ENCODE data around the gene STX10.
"Not testable (repeated sequence)": the region's sequence is repeated elsewhere in the genome, so short reads cannot be mapped to it uniquely, and the experiment has no call there.

Gene STX10

DNA sequence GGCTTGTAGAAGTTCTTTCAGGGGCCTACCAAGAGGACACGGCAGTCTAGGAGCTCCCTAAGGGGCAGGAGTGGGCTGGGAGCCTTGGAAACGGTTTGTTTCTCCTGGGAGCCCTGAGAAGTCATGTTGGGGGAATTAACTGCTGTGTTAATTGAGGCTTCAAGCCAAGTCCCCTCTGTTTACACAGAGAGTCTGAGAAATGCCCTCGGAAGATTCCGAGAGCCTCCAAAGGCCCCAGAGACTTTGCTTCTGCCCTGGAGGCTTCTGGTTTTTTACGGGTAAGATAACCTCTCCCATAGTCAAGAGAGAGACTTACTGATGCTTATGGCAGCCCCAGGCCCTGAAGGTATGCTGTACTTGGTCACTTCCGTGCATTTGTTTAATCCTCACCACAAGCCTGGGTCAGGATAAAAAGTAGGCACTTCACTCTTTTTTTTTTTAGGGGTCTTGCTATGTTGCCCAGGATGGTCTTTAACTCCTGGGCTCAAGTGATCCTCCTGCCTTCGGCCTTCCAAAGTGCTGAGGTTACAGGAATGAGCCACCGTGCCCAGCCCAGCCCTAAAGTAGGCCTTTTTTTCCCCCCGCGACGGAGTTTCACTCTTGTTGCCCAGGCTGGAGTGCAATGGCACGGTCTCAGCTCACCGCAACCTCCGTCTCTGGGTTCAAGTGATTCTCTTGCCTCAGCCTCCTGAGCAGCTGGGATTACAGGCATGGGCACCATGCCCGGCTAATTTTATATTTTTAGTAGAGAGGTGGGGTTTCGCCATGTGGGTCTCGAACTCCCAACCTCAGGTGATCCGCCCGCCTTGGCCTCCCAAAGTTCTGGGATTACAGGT is 15.2 kb upstream of the STX10 start:
- DNase-seq (ENCODE audit: extremely low read depth in 1 of 2, low read depth in 1 of 2): no peak

- no peak for DNase-seq (ENCODE audit: extremely low read depth in 1 of 2, low read depth in 1 of 2)
Observed at GRCh38 chr19:13164343-13165161, 14.4 kb upstream of the STX10 start.

DNA sequence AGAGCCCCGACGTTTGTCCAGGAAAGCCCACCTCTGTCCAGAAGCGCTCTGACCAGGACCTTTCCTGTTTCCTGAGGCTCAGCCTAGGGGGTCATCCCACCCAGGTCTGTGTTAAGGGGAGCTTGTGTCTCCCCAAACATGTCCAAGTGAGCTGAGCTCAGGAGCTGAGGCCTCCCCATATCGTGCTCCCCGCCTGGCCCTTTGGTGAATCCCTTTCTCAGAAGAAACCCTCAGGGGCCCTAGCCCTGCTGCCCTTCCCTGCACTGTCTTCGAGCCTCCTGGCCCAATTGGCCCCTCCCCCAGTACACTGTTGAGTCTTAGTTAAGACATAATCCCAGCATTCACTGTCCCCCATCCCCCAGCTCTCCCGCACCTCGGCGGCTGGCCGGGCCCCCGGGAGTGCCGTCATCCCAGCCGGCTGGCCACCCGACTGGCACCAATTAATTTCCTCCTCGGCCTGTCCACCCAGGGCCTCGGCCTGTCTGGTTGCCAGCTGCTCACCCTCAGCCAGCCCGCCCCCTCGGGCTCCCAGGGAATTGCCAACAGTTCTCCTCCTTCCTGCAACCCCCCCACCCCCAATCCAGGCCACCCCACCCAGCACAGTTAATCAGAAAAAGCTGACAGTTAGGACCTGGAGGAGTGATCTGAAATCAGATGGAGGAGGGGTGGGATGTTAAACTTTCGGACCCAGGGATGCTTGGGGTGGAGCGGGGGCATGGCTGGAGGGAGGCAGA is 13.6 kb upstream of the STX10 start:
- DNase-seq (ENCODE audit: extremely low read depth in 1 of 2, low read depth in 1 of 2): no peak

DNA sequence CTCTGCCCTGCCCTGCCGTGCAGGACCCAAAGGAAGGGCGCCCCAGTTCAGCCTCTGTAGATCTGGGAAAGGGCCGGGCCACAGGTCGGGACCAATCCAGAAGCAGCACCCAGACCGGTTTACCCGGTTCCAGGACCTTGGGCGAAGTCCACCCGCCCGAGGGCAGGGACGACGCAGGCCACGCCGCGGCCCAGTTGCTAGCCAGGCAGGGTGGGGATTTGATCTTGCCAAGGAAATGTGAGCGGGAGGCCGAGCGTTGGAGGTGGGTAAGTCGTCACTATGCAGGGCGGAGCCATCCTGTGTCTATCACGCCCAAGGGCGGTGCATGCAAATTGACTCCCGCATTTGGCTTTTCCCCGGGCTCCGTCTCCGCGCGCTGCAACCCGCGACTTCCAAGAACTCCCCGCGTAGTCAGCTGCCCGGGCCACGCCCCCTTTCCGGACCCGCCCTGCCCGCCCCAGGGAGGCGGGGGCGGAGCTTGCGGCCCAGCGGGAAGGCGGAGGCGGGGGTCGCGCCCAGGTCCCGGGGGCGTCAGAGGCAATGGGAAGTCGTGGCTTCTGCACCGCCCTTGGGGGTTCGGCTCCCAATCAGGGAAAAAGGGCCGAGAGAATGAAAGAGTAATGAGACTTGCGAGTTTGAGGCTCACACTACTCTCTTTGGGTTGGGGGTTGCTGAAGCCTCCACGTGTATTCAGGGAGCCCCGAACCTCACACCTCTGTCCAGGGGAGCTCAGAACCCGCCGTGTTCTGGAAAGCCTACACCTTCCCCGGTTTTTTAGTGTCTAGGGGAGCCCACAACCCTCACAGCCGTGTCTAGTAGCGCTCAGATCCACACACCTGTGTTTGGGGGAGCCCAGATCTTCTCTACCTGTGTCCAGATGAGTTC is 12.8 kb upstream of the STX10 start:
- DNase-seq (ENCODE audit: extremely low read depth in 1 of 2, low read depth in 1 of 2): peak; percentile 60 to 78

DNA sequence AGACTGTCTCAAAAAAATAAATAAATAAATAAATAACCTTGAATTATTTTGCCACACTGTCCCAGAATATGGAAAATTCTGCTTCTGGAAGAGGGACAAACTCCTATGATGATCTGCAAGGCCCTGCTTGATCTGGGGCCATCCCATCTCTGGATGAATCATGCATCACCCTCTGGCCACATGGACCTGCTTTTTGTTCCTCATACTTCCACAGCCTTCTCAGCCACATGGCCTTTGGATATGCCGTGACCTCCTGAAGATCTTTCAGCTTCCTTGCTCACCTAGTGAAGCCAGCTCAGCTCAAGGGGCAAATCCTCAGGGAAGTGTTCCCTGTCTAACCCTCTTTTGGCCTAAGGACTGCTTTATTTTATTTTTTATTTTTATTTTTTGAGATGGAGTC is 10.4 kb upstream of the STX10 start:
- no peak for DNase-seq (ENCODE audit: extremely low read depth in 1 of 2, low read depth in 1 of 2)

DNA sequence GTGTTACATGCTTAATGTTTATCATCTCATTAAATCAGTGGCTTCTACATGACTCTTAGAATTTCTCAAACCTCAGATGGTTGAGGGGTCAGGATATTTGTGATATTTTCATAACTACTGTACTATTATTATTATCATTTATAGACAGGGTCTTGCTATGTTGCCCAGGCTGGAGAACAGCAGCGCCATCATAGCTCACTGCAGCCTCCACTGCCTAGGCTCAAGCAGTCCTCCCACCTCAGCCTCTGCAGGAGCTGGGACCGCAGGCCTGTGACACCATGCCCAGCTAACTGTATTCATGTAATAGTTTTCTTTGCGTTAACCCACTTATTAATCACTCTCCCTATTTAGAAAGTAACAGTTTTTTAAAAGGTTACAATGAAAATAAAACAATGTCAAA is 9.5 kb upstream of the STX10 start:
- DNase-seq (ENCODE audit: extremely low read depth in 1 of 2, low read depth in 1 of 2): no peak

GRCh38 chr19:13155472-13156359 is 5.5 kb upstream of the STX10 start:
- peak in 1 of 2 donors; percentile 62 for DNase-seq (ENCODE audit: extremely low read depth in 1 of 2, low read depth in 1 of 2)

DNA sequence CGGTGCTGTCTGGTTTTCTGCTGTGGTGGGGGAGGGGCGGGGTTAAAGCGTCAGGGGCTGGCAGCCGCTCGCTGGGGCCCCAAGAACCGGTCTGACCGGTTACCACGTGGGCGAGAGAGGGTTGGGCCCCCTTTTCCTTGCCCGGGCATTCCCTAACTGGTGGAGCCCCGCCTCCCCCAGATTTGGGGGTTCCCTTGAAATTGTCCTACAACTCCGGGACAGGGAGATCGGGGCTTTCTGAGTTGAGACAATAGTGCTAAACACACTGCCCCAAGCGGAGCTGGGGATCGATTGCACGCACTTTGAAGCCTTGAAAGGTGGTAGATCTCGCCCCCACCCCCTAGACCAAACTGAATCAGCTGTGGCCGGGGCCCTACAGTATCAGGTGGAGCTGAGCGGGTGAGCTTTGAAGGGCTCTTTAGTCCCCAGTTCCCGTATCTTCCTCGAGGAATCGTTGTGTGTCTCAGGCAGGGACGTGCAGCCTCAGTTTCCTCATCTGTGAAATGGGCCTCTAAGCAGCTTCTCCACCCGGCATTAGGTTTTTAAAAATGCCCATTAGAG is 4.8 kb upstream of the STX10 start:
- peak; percentile 62 to 69 for DNase-seq (ENCODE audit: extremely low read depth in 1 of 2, low read depth in 1 of 2)

DNA sequence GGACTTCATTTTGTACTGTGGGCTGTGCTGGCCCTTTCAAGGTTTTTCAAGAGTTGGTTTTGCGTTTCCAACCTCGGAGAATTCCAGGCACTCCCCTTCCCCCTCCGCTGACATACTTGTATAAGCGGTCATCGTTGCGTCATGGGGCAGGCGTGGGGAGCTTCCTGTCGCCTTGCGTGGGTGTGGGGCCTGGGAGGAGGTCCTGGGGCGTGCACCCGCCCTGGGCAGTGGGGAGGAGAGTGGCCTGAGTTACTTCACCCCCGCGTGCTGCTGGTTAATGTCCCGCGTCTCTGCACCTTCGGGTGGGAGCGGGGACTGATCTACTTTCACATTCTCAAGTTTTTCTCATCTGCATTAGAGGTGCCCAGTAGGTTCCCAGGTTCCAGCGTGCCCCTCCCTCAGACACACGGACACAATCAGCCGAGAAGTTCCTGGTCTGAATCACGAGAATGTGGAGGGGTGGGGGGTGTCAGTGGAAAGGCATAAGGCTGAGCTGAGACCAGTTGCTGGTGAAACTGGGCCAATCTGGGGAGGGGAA is 4.1 kb upstream of the STX10 start:
- DNase-seq (ENCODE audit: extremely low read depth in 1 of 2, low read depth in 1 of 2): peak in 1 of 2 donors; percentile 50

DNA sequence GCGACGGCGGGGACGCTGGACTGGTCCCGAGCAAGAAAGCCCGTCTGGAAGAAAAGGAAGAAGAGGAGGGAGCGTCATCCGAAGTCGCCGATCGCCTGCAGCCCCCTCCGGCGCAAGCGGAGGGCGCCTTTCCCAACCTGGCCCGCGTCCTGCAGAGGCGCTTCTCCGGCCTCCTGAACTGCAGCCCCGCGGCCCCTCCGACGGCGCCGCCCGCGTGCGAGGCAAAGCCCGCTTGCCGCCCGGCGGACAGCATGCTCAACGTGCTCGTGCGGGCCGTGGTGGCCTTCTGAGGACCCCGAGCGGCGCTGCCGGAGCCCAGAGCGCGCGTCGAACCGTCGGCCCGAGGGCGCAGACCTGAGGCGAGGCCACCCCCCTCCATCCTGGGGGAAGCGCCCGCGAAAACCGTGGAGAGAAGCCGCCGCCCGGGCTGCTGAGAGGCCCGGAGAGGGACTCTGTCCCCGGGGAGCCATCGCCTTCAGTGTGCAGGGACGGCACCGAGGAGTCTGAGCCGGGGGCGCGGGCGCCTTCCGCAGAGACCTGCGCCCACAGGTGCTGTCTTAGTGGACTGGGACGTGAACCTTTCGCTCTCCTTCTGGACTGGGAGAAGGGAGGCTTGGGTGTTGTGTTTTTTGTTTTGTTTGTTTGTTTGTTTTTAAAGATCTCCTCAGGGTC is 3.5 kb upstream of the STX10 start:
- peak in 1 of 2 donors; percentile 21 for DNase-seq (ENCODE audit: extremely low read depth in 1 of 2, low read depth in 1 of 2)

- peak; percentile 96 for DNase-seq (ENCODE audit: extremely low read depth in 1 of 2, low read depth in 1 of 2)
Observed at GRCh38 chr19:13152974-13153568, 2.9 kb upstream of the STX10 start.

DNA sequence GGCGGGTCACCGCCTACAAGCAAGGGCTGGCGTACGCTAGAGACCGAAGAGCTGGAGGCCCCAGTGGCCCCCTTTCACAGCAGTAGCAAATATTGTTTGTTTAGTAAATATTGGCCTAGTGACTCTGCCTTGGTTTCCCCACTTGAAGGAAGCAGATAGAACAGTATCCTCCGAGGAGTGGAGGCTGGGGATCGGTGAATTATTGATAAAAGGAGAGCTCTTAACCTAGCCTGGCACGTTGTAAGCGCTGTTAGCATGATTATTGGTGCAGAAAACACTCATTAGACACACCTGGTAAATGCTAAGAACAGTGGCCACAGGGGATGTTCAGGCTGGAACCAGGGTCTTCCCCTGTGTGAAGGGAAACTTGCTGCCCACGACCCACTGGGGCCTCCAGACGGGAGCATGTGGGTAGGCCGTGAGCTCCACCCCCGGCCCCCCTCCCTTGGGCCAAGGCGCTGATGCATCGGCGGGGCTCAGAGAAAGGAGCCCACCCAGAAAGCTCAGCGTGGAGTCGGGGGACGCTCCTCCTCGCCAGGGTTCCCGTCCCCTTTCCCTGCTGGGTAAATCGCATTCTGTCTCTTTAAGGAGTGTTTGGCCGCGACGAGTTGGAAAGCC is 2.3 kb upstream of the STX10 start:
- DNase-seq (ENCODE audit: extremely low read depth in 1 of 2, low read depth in 1 of 2): no peak

- peak; percentile 92 to 94 for DNase-seq (ENCODE audit: extremely low read depth in 1 of 2, low read depth in 1 of 2)
Observed at GRCh38 chr19:13151605-13152355, 1.6 kb upstream of the STX10 start.

DNA sequence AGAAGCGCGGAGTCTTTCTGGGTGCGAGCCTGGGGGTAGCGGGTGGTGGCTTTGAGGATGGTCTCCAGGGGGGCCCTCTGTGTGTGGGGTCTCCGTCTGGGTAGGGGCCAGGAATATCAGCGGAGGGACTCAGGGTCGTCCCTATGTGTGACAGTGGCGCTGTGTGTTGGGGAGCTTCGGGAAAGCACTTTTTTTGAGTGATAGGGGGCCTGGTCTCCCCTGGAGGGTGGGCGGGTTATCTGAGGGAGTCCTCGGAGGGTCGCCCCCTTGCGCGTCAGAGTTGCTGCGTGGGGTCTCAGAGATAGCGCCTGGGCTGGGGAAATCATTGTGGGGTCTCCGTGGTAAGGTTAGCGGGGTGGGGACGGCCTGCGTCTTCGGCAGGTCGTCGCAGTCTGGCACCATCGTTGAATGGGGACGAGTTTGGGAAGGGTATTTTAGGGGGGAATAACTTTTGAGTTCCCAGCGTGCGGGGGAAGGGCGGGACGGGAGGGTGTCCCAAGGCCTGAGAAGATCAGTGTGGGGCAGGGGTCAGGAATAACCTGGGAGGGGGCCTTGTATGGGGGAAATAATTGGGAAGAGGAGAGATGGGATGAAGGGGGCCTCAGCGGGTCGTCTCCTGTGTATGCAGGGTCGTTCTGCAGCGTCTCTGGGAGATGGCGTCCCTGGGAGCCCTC is 893 bp upstream of the STX10 start:
- no peak for DNase-seq (ENCODE audit: extremely low read depth in 1 of 2, low read depth in 1 of 2)

DNA sequence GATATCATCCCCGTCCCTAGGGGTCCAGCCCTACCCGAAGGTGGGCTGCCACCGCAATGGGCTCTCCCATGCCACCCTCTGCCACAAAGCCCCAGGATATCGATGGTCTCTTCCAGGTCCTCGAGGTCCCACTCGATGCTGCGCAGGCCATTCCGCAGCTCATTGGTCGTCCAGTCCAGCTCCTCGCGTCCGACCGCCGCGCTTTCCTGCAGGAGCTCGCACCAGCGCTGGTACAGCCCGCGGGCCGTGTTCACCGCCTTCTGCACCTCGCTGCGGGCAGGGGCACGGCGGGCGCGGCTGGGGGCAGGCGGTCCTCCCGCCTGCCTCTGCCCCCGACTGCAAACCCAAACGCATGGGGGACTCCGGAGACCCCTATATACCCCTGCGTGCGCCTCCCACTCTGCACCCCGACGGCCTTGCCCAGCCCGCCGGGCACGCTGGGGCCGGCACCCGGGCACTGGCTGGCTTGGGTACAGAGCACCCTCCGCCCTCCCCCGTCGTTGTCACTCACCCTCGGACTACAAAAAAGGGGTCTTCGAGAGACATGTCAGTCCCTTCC is 468 bp downstream of the STX10 start:
- peak in 1 of 2 donors; percentile 15 for DNase-seq (ENCODE audit: extremely low read depth in 1 of 2, low read depth in 1 of 2)

DNA sequence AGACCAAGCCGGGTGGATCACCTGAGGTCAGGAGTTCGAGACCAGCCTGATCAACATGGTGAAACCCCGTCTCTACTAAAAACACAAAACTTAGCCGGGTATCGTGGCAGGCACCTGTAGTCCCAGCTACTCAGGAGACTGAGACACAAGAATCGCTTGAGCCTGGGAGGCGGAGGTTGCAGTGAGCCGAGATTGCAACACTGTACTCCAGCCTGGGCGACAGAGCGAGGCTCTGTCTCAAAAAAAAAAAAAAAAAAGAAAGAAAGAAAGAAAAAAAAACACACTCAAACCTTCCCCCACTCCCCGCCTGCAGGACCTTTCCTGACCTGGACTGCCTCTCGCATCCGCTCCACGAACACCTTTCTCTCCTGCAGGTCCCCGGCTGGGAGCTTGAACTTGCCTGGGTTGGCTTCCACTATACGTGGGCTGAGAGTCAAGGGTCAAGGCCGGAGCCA is 975 bp downstream of the STX10 start:
- not testable (repeated sequence) for DNase-seq (ENCODE audit: extremely low read depth in 1 of 2, low read depth in 1 of 2)
